Measurements from ENCODE around the gene KCNK7. TPM values are rescaled to one million over a fixed set of nuclear protein-coding genes. Genes with fewer than 3 reads are reported as not detected.

The KCNK7 gene
- total RNA-seq, 1 experiment from 2014 or later: 0.58 TPM

DNA sequence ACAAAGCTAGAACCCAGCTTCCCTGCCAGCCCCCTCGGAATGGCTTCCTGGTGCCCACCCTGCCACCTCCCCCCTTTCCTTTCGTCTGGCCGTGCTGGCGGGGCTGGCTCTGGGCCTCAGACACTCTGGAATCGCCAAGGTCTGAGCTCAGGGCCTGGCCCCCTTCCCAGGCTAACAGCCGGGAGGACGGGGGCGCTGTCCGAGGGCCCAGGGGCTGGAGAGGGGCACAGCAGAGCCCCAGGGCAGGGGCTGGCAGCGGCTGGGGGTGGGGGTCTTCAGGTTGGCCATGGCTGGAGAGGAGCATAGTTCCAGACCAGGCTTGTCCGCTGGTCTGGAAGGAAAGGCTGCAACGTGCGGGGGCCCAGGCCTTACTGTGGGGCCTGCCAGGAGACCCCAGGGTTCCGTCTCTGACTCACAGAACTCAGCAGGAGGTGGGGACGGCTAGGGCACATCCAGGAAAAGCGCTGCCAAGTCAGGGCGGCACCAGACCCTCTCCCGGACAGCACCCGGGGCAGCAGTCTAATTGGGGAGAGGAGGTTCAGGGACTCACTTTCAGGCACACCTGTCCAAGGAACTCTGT is 36.6 kb downstream of the KCNK7 start:
- TF ChIP-seq EZH2phosphoT487 (IDR thresholded peaks at IDR 0.05; ENCODE audit: borderline replicate concordance, low read length): no peak
- TF ChIP-seq CTCF (conservative IDR thresholded peaks at IDR 0.05; ENCODE audit: low read depth, low read length): 0 out of 2 replicates have a peak, but pooled peaks have one; percentile 14
- intact Hi-C loops (cut with micrococcal nuclease): no loop called here
- BruUV-seq (replicated peaks): TSS peak; percentile 63
- ChIA-PET POLR2A (ENCODE audit: unreplicated experiment) (interaction anchor here (1.5 kb wide), 1 partner anchor 11 kb away, joined by 10 read pairs; the partner anchor contains the start of gene ZNRD2), CTCF (interaction anchor here (1.7 kb wide), 1 partner anchor 11 kb away, joined by 6 read pairs; the partner anchor contains the start of gene ZNRD2)
- Histone ChIP-seq H3K79me2 (ENCODE audit: low read length) (peaks cover 27% of the 10 kb centered on the region), H3K4me2 (ENCODE audit: low read length) (peak overlapping the region; percentile 81), H3K9ac (ENCODE audit: low read length) (peak overlapping the region; percentile 56), H3K27ac (ENCODE audit: low read length) (peak overlapping the region; percentile 91), H2AFZ (ENCODE audit: low read length) (peak overlapping the region; percentile 54; the same call in 1 of the 2 replicates), H3K4me1 (ENCODE audit: insufficient read depth, low read length) (peaks cover 59% of the 10 kb centered on the region), H3K27me3 (ENCODE audit: low read length) (no peaks in the 10 kb centered on the region), H3F3A (ENCODE audit: low read length, unreplicated experiment) (peaks cover 12% of the 10 kb centered on the region), H4K20me1 (ENCODE audit: low read length) (no peaks in the 10 kb centered on the region), H3K9me3 (ENCODE audit: low read length) (no peaks in the 10 kb centered on the region), H3K9me2 (replicated peaks; ENCODE audit: low read length) (no peaks in the 10 kb centered on the region), H3K36me3 (ENCODE audit: low read depth, low read length) (no peaks in the 10 kb centered on the region), H3K4me3 (ENCODE audit: low read length) (peak overlapping the region; percentile 68)
- ATAC-seq: no peak
- DNase-seq: no peak

DNA sequence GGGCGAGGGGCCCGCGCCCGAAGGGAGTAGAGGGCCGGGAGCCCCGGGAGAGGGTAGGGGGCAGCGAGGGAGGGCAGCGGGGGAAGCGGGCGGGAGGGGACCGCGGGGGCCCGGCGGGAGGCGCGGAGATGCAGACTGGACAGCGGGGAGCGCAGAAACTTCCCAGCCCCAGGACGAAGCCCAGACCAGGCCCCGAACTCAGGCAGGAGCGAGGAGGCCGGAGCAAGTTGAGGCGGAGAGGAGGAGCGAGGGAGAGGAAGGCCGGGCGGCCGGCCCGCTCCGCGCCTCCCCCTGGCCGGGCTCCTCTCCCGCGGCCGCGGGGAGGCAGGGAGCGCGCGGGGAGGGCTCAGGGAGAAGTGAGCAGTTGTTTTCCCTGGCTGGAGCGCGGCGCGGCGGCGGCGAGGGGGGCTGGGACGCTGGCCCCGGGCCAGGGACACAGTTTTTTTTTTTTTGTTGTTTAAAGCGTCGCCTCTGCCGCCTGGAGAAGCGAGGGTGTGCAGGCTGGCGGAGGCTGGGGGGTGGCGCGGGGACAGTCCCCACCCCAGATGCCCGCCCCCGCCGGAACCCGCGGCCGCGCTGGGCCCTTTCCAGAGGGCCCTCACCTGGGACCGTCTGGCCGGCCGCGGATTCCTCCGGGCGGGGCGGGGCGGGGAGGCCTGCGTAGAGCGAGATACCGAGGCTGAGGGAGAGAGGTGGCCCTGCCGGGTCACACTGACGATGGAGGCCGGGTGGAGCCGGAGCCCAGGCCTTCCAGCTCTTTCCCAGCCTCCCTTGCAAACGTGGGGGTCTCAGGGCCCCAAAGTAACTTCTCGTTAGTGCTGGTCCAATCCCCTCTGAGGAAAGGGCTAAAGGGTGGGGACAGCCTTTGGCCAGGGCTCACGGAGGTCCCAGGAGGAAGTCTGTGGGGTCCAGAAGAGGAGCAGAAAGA is 37.3 kb downstream of the KCNK7 start, which contains the start of gene LTBP3:
LTBP3 (minus strand) TSS at position 358 of the 928 bp plus-strand sequence. CDS start 400 bp downstream, outside the sequence.
- peak within 1 kb of the TSS; percentile 91 for H3K27ac ChIP-seq (ENCODE audit: low read length)
- intact Hi-C loops (cut with micrococcal nuclease): no loop called here
- H3K36me3 ChIP-seq (ENCODE audit: low read depth, low read length): no peaks in the 10 kb centered on the region
- peak within 1 kb of the TSS; percentile 56 for H3K9ac ChIP-seq (ENCODE audit: low read length)
- TF ChIP-seq EZH2phosphoT487 (IDR thresholded peaks at IDR 0.05; ENCODE audit: borderline replicate concordance, low read length): no peak
- TF ChIP-seq EZH2 (IDR thresholded peaks at IDR 0.05; ENCODE audit: low read length, unreplicated experiment): no peak
- no peak for TF ChIP-seq CTCF (conservative IDR thresholded peaks at IDR 0.05; ENCODE audit: low read depth, low read length)
- peaks cover 27% of the 10 kb centered on the region for H3K79me2 ChIP-seq (ENCODE audit: low read length)
- peak within 1 kb of the TSS; percentile 93 for H3K4me2 ChIP-seq (ENCODE audit: low read length)
- peaks cover 59% of the 10 kb centered on the region for H3K4me1 ChIP-seq (ENCODE audit: insufficient read depth, low read length)
- CTCF ChIA-PET: no interaction called here
- no peaks in the 10 kb centered on the region for H3K9me3 ChIP-seq (ENCODE audit: low read length)
- peak within 1 kb of the TSS; percentile 68 for H3K4me3 ChIP-seq (ENCODE audit: low read length)
- peaks cover 12% of the 10 kb centered on the region for H3F3A ChIP-seq (ENCODE audit: low read length, unreplicated experiment)
- H4K20me1 ChIP-seq (ENCODE audit: low read length): no peaks in the 10 kb centered on the region
- ATAC-seq (peak; percentile 9), DNase-seq (peak; percentile 72)
- H3K27me3 ChIP-seq (ENCODE audit: low read length): no peaks in the 10 kb centered on the region
- H2AFZ ChIP-seq (ENCODE audit: low read length): peak within 1 kb of the TSS; percentile 54
- H3K9me2 ChIP-seq (replicated peaks; ENCODE audit: low read length): no peaks in the 10 kb centered on the region
- no TSS peak for BruUV-seq (replicated peaks)
- POLR2A ChIA-PET (ENCODE audit: unreplicated experiment): no interaction called here
